ENCODE results near the gene MRTFB. TPM values are rescaled to one million over a fixed set of nuclear protein-coding genes. Genes with fewer than 3 reads are reported as not detected.

Gene MRTFB
- total and polyA plus RNA-seq, 2 donors (not counting 3 experiments of a cell fraction or from before 2014, with no cell fraction given), result 19.6 to 49.5 TPM

DNA sequence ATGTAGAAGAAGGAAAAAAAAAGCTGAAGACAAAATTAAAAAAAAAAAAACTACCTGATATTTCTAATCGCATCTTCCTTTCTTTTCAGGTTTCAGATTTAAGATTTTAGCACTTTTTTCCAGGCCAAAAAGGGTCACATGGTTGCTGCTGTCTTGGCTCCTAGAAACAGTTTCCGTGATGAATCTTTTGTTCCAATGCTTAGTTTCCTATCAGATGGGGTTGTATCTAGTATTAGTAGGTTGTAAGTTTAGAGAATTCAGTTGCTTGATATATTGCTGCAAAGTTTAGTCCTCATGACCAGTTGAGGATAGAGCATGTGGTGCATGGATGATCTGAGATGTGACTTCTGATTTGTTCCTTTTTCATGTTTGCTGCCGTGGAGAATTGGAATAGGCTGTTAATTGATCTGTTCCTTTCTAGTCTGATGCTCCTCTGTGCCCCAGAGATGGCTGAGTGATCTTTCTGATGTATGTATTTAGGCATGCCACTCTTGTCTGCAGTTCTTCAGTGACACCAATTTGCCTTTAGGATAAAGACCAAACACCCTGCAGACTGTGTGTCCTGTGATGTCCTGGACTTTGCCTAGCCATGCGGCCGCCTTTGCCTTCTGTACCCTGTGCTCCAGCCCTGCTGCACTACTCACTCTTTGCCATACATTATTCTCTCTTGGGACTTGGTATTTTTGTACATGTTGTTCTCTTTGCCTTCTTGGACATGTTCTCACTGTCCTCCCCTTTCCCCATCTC lies 94.0 kb downstream of the MRTFB start:
- intact Hi-C loops (cut with micrococcal nuclease) (no loop called here), dilution Hi-C loops (cut with MboI; ENCODE audit: extremely low pct_ligation_motif_present, low sequenced_read_pairs) (no loop called here)
- Histone ChIP-seq H3K9me3 (replicated peaks; ENCODE audit: control insufficient read depth, insufficient read depth, low read length) (no peaks in the 10 kb centered on the region), H2AFZ (ENCODE audit: low read depth, low read length) (no peak overlapping the region), H4K20me1 (replicated peaks; ENCODE audit: control insufficient read depth, extremely low read depth, insufficient read depth, low read length) (no peaks in the 10 kb centered on the region), H3K4me1 (ENCODE audit: control insufficient read depth, extremely low read depth, insufficient read depth, low read length) (no peaks in the 10 kb centered on the region), H3K27me3 (ENCODE audit: control insufficient read depth in 2 of 2, insufficient read depth in 2 of 2, low read length in 2 of 2) (no peaks in the 10 kb centered on the region), H3K9ac (replicated peaks; ENCODE audit: extremely low read depth, insufficient read depth, low read length) (no peak overlapping the region), H3K9me1 (replicated peaks; ENCODE audit: control insufficient read depth, extremely low read depth, insufficient read depth, low read length) (no peaks in the 10 kb centered on the region), H3K79me2 (ENCODE audit: control insufficient read depth, insufficient read depth, low read length) (no peaks in the 10 kb centered on the region), H3K4me2 (ENCODE audit: insufficient read depth, low read length) (no peak overlapping the region), H3K27ac (ENCODE audit: insufficient read depth, low read depth, low read length) (no peak overlapping the region), H3K36me3 (ENCODE audit: control insufficient read depth in 2 of 2, extremely low read depth in 1 of 2, insufficient read depth in 2 of 2, low read length in 2 of 2) (no peaks in the 10 kb centered on the region), H3K4me3 (replicated peaks in 1 of 3; ENCODE audit: insufficient read depth in 1 of 3, low read depth in 1 of 3, low read length in 3 of 3) (no peak overlapping the region)
- DNase-seq (ENCODE audit: low read depth, low spot score) (no peak), FAIRE-seq (no peak)
- no peak for TF ChIP-seq MAX (IDR thresholded peaks at IDR 0.05; ENCODE audit: insufficient read depth, insufficient read length)
- no peak for TF ChIP-seq POLR2A (IDR thresholded peaks at IDR 0.05; ENCODE audit: low read depth, low read length)
- no peak for TF ChIP-seq CTCF (IDR thresholded peaks at IDR 0.05; ENCODE audit: extremely low read depth in 1 of 2, insufficient read depth in 1 of 2, low read depth in 1 of 2, low read length in 2 of 2)
- no peak for TF ChIP-seq POLR2AphosphoS5 (IDR thresholded peaks at IDR 0.05; ENCODE audit: insufficient read depth, low read depth, low read length)
- TF ChIP-seq JUN (IDR thresholded peaks at IDR 0.05; ENCODE audit: borderline replicate concordance, insufficient read depth, insufficient read length, low read depth), result no peak
- TF ChIP-seq GATA2 (IDR thresholded peaks at IDR 0.05; ENCODE audit: insufficient read depth, insufficient read length, low read depth, low read length), result no peak
- TF ChIP-seq EZH2 (IDR thresholded peaks at IDR 0.05; ENCODE audit: borderline replicate concordance, low read depth, low read length, severe bottlenecking), result no peak
- TF ChIP-seq MYC (IDR thresholded peaks at IDR 0.05; ENCODE audit: low read depth, low read length), result no peak
- TF ChIP-seq FOS (IDR thresholded peaks at IDR 0.05; ENCODE audit: borderline replicate concordance, insufficient read depth, low read length), result no peak
- no TSS peak for BruUV-seq (replicated peaks)
- CTCF ChIA-PET, result interaction anchor here (1.0 kb wide), 1 partner anchor 47 kb away, joined by 3 read pairs; no protein-coding TSS in a partner anchor
- POLR2A ChIA-PET, result no interaction called here

Data from endothelial cell of umbilical vein (primary cell).